ENCODE results near the gene LAMC1.

LAMC1 gene

GRCh38 chr1:183032122-183032921 is 9.1 kb downstream of the LAMC1 start (continued):
- TF ChIP-seq ZNF639 (tag by site-specific recombination; IDR thresholded peaks at IDR 0.05) (peak; percentile 94), ZNF621 (tag by site-specific recombination; IDR thresholded peaks at IDR 0.05) (no peak), ZNF148 (tag by site-specific recombination; IDR thresholded peaks at IDR 0.05; ENCODE audit: borderline replicate concordance) (no peak), ZNF433 (tag by site-specific recombination; IDR thresholded peaks at IDR 0.05; ENCODE audit: low read depth) (no peak), ZBTB48 (tag by site-specific recombination; IDR thresholded peaks at IDR 0.05) (no peak), PATZ1 (tag by site-specific recombination; IDR thresholded peaks at IDR 0.05) (peak; percentile 58; the same call in 1 of the 2 replicates), ZNF549 (tag by site-specific recombination; IDR thresholded peaks at IDR 0.05) (no peak), ZBTB8A (tag by site-specific recombination; IDR thresholded peaks at IDR 0.05) (0 out of 2 replicates have a peak, but pooled peaks have one; percentile 19), OVOL3 (tag by site-specific recombination; IDR thresholded peaks at IDR 0.05) (peak; percentile 58; the same call in 1 of the 2 replicates), ZNF24 (tag by site-specific recombination; IDR thresholded peaks at IDR 0.05) (peak; percentile 83), ZBTB11 (tag by site-specific recombination; conservative IDR thresholded peaks at IDR 0.05; ENCODE audit: low read depth) (no peak), ZNF558 (tag by site-specific recombination; IDR thresholded peaks at IDR 0.05) (peak; percentile 55), ZNF843 (tag by site-specific recombination; IDR thresholded peaks at IDR 0.05) (peak; percentile 66), ZNF10 (tag by site-specific recombination; IDR thresholded peaks at IDR 0.05) (no peak), ZNF114 (tag by site-specific recombination; IDR thresholded peaks at IDR 0.05) (no peak), ZFP37 (tag by site-specific recombination; IDR thresholded peaks at IDR 0.05) (peak; percentile 93), SCRT2 (tag by site-specific recombination; IDR thresholded peaks at IDR 0.05) (peak; percentile 42), ZNF596 (tag by site-specific recombination; IDR thresholded peaks at IDR 0.05) (no peak), SP7 (tag by site-specific recombination; IDR thresholded peaks at IDR 0.05) (peak; percentile 93), ZSCAN4 (tag by site-specific recombination; IDR thresholded peaks at IDR 0.05) (0 out of 2 replicates have a peak, but pooled peaks have one; percentile 12), ZNF23 (tag by site-specific recombination; IDR thresholded peaks at IDR 0.05; ENCODE audit: borderline replicate concordance) (no peak), ZNF132 (tag by site-specific recombination; IDR thresholded peaks at IDR 0.05; ENCODE audit: borderline replicate concordance) (no peak), ZNF747 (tag by site-specific recombination; IDR thresholded peaks at IDR 0.05) (no peak), ZNF561 (tag by site-specific recombination; IDR thresholded peaks at IDR 0.05; ENCODE audit: borderline replicate concordance) (no peak), ZNF354C (tag by site-specific recombination; IDR thresholded peaks at IDR 0.05; ENCODE audit: borderline replicate concordance, low read depth) (no peak), ZNF18 (tag by site-specific recombination; IDR thresholded peaks at IDR 0.05) (no peak), SP3 (tag by site-specific recombination; IDR thresholded peaks at IDR 0.05) (peak; percentile 30; the same call in 1 of the 2 replicates), ZNF654 (tag by site-specific recombination; IDR thresholded peaks at IDR 0.05; ENCODE audit: low read depth) (no peak)

Data from HEK293 (cell line).